ENCODE measurements around the gene CD6. TPM values are rescaled to one million over a fixed set of nuclear protein-coding genes. Genes with fewer than 3 reads are reported as not detected.
"Not testable (repeated sequence)": the region's sequence is repeated elsewhere in the genome, so short reads cannot be mapped to it uniquely, and the experiment has no call there.

Gene CD6
- total RNA-seq, 1 donor = 176 TPM

GRCh38 chr11:61061081-61061826 lies 89.8 kb downstream of the CD6 start:
- no peaks in the 10 kb centered on the region for H3K9me3 ChIP-seq (ENCODE audit: low read depth, low read length)
- peaks cover 35% of the 10 kb centered on the region for H3K4me1 ChIP-seq (ENCODE audit: insufficient read depth, low read length)
- no peak overlapping the region for H3K4me3 ChIP-seq (ENCODE audit: low read length)
- no peaks in the 10 kb centered on the region for H3K27me3 ChIP-seq (ENCODE audit: insufficient read depth, low read length)

- H3K4me3 ChIP-seq (ENCODE audit: low read length) = no peak overlapping the region
- no peaks in the 10 kb centered on the region for H3K9me3 ChIP-seq (ENCODE audit: low read depth, low read length)
- H3K27me3 ChIP-seq (ENCODE audit: insufficient read depth, low read length) = no peaks in the 10 kb centered on the region
- H3K4me1 ChIP-seq (ENCODE audit: insufficient read depth, low read length) = peaks cover 39% of the 10 kb centered on the region
Observed at GRCh38 chr11:61062181-61062930, 90.9 kb downstream of the CD6 start.

- H3K4me3 ChIP-seq (ENCODE audit: low read length) = not testable (repeated sequence)
- peaks cover 55% of the 10 kb centered on the region for H3K4me1 ChIP-seq (ENCODE audit: insufficient read depth, low read length)
Observed at GRCh38 chr11:61065236-61065635, 93.8 kb downstream of the CD6 start.

GRCh38 chr11:61065955-61066638 lies 94.6 kb downstream of the CD6 start:
- H3K4me1 ChIP-seq (ENCODE audit: insufficient read depth, low read length) = peaks cover 55% of the 10 kb centered on the region

More at GRCh38 chr11:61065236-61065635, 93.8 kb downstream of the CD6 start:
- not testable (repeated sequence) for H3K27me3 ChIP-seq (ENCODE audit: insufficient read depth, low read length); H3K9me3 ChIP-seq (ENCODE audit: low read depth, low read length)

GRCh38 chr11:61066645-61067044 lies 95.2 kb downstream of the CD6 start:
- Histone ChIP-seq H3K27me3 (ENCODE audit: insufficient read depth, low read length) (no peaks in the 10 kb centered on the region), H3K9me3 (ENCODE audit: low read depth, low read length) (no peaks in the 10 kb centered on the region), H3K4me3 (ENCODE audit: low read length) (no peak overlapping the region), H3K4me1 (ENCODE audit: insufficient read depth, low read length) (peaks cover 55% of the 10 kb centered on the region)

More at GRCh38 chr11:61065955-61066638, 94.6 kb downstream of the CD6 start:
- no peaks in the 10 kb centered on the region for H3K27me3 ChIP-seq (ENCODE audit: insufficient read depth, low read length)
- H3K4me3 ChIP-seq (ENCODE audit: low read length) = no peak overlapping the region
- no peaks in the 10 kb centered on the region for H3K9me3 ChIP-seq (ENCODE audit: low read depth, low read length)

GRCh38 chr11:61067782-61068446 lies 96.4 kb downstream of the CD6 start:
- Histone ChIP-seq H3K9me3 (ENCODE audit: low read depth, low read length) (no peaks in the 10 kb centered on the region), H3K27me3 (ENCODE audit: insufficient read depth, low read length) (no peaks in the 10 kb centered on the region), H3K4me3 (ENCODE audit: low read length) (no peak overlapping the region), H3K4me1 (ENCODE audit: insufficient read depth, low read length) (peaks cover 61% of the 10 kb centered on the region)

- Histone ChIP-seq H3K9me3 (ENCODE audit: low read depth, low read length) (no peaks in the 10 kb centered on the region), H3K27me3 (ENCODE audit: insufficient read depth, low read length) (no peaks in the 10 kb centered on the region), H3K4me3 (ENCODE audit: low read length) (no peak overlapping the region), H3K4me1 (ENCODE audit: insufficient read depth, low read length) (peaks cover 68% of the 10 kb centered on the region)
Observed at GRCh38 chr11:61068581-61068980, 97.1 kb downstream of the CD6 start.

GRCh38 chr11:61069427-61069826 lies 97.9 kb downstream of the CD6 start:
- H3K27me3 ChIP-seq (ENCODE audit: insufficient read depth, low read length) = no peaks in the 10 kb centered on the region
- H3K4me3 ChIP-seq (ENCODE audit: low read length) = no peak overlapping the region
- H3K4me1 ChIP-seq (ENCODE audit: insufficient read depth, low read length) = peaks cover 70% of the 10 kb centered on the region
- no peaks in the 10 kb centered on the region for H3K9me3 ChIP-seq (ENCODE audit: low read depth, low read length)

Other genes starting within 250 kb of the CD6 start
- gene MS4A18, start 247.0 kb upstream of the CD6 start, total RNA-seq = not detected
- gene MS4A15, start 214.8 kb upstream of the CD6 start, total RNA-seq = not detected
- gene MS4A10, start 186.3 kb upstream of the CD6 start, total RNA-seq = not detected
- 3.8 TPM for gene CCDC86, start 129.6 kb upstream of the CD6 start, total RNA-seq
- gene PTGDR2, start 115.7 kb upstream of the CD6 start, total RNA-seq = 0.52 TPM
- not detected for gene ZP1, start 104.1 kb upstream of the CD6 start, total RNA-seq
- gene PRPF19, start 65.1 kb upstream of the CD6 start, total RNA-seq = 32.0 TPM
- 24.0 TPM for gene TMEM109, start 57.5 kb upstream of the CD6 start, total RNA-seq
- gene TMEM132A, start 47.2 kb upstream of the CD6 start, total RNA-seq = 0.42 TPM
- gene SLC15A3, start 19.5 kb upstream of the CD6 start, total RNA-seq = 77.6 TPM
- gene CD5, start 130.8 kb downstream of the CD6 start, total RNA-seq = 89.6 TPM
- 5.5 TPM for gene VPS37C, start 189.7 kb downstream of the CD6 start, total RNA-seq
- 0.21 TPM for gene PGA3, start 231.8 kb downstream of the CD6 start, total RNA-seq